GM21390 (cell line): ENCODE data around the gene RCAN3.
"Not testable (repeated sequence)": the region's sequence is repeated elsewhere in the genome, so short reads cannot be mapped to it uniquely, and the experiment has no call there.

Experiments used
- ATAC-seq: cut with Tn5 transposase; IDR thresholded peaks from one replicate; pipeline ENCODE4 v1.9.1; 2021; ENCODE audit not compliant: unreplicated experiment

Gene RCAN3

DNA sequence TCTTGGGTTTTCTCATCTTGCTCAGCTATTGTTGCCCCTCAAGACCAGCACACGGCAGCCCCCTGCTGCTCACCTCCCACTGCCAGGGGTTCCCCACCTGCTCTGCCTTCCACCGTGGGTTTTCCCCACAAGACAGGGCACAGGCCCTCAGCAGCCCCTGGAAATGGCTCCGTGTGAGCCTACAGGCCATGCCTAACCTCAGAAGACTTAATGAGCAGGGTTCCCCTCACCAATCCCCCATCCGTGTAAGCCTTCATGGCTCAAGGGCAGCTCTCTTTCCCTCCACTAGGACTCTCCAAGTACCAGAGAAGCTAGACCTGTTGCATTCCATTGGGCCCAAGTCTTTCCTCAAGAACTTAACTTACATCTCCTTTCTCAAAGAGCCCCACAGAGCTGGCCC lies 18.4 kb upstream of the RCAN3 start:
- ATAC-seq: no peak

- ATAC-seq: no peak
These were observed 16.1 kb upstream of the RCAN3 start for GRCh38 chr1:24486331-24487065.

DNA sequence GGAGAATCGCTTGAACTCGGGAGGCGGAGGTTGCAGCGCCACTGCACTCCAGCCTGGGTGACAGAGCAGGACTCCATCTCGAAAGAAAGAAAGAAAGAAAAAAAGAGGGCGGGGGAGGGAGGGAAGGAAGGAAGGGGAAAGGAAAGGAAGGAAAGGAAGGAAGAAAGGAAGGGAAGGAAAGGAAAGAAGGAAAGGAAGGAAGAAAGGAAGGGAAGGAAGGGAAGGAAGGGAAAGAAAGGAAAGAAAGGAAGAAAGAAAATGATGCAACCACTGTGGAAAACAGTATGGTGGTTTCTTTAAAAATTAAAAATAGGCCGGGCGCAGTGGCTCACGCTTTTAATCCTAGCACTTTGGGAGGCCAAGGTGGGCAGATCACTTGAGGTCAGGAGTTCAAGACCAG lies 15.2 kb upstream of the RCAN3 start:
- ATAC-seq: no peak

DNA sequence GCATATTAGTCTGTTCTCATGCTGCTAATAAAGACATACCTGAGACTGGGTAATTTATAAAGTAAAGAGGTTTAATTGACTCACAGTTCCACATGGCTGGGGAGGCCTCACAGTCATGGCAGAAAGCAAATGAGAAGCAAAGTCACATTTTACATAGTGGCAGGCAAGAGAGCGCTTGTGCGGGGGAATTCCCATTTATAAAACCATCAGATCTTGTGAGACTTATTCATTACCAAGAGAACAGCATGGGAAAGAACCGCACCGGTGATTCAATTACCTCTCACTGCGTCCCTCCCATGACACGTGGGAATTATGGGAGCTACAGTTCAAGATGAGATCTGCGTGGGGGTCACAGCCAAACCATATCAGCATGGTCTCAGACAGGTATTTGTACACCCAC lies 14.5 kb upstream of the RCAN3 start:
- not testable (repeated sequence) for ATAC-seq

DNA sequence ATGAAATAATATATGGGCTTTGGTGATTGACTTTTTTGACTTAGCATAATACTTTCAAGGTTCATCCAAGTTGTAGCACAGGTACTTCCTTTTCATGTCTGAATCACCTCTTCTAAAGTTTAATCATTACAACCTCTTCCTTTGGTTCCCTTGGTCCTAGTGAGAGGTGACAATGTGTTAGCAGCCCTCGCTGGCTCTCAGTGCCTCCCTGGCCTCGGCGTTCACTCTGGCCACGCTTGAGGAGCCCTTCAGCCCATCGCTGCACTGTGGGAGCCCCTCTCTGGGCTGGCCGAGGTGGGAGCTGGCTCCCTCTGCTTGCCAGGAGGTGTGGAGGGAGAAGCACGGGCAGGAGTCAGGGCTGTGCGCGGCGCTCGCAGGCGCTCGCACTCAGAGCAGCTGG lies 13.0 kb upstream of the RCAN3 start:
- ATAC-seq: no peak

- no peak for ATAC-seq
These were observed 12.4 kb upstream of the RCAN3 start for GRCh38 chr1:24490101-24490781.

GRCh38 chr1:24491577-24492360 lies 10.9 kb upstream of the RCAN3 start:
- no peak for ATAC-seq

DNA sequence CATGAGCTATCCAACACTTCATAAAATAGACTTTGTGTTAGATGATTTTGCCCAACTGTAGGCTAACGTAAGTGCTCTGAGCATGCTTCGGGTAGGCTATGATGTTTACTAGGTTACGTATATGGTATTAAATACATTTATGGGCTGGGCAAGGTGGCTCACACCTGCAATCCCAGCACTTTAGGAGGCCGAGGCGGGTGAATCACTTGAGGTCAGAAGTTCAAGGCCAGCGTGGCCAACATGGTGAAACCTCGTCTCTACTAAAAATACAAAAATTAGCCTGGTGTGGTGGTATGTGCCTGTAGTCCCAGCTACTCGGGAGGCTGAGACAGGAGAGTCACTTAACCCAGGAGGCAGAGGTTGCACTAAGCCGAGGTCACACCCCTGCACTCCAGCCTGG lies 9.7 kb upstream of the RCAN3 start:
- not testable (repeated sequence) for ATAC-seq

DNA sequence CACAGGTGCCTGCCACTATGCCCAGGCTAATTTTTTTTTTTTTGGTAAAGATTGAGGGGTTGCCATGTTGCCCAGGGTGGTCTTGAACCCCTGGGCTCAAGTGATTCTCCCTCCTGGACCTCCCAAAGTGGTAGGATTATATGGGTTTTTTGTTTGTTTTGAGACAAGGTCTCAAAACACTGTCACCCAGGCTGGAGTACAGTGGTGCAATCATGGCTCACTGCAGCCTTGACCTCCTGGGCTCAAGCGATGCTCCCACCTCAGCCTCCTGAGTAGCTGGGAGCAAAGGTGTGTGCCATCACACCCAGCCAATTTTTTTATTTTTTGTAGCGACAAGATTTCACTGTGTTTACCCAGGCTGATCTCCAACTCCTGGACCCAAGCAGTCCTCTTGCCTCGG lies 8.9 kb upstream of the RCAN3 start:
- no peak for ATAC-seq

- no peak for ATAC-seq
These were observed 4.0 kb upstream of the RCAN3 start for GRCh38 chr1:24498589-24498988.

- ATAC-seq: no peak
These were observed 2.1 kb upstream of the RCAN3 start for GRCh38 chr1:24500448-24501048.

GRCh38 chr1:24501371-24502064 lies 1.1 kb upstream of the RCAN3 start:
- ATAC-seq: no peak

DNA sequence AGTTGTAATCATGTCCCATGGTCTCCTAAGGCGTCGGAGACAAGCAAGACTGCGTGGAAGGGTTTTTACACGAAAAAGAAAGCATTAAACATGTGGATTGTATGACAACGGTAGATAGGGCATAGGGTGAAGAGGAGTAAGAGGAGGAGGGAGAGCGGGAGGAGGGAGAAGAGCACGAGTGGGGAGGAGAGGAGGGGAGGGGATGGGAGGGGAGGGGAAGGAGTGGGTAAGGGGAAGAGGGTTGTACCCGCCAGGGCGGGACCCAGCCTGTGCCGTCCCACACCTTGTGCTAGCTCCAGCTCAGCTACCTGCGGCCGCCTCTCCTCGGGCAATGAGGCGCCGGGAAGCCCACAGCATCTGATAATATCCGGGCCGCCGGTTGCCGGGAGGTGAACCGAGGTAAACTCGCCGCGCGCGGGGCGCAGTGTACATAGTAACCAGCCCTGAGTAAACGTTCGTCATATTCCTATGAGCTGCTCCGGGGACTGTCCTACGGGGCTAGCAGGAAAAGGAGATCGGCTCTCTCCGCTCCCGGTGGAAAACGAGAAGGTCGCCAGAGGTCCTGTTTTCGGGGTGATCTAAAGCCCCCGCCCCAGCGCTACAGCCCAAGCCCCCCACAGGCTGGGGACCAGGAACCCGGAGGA lies 449 bp upstream of the RCAN3 start:
- no peak for ATAC-seq

DNA sequence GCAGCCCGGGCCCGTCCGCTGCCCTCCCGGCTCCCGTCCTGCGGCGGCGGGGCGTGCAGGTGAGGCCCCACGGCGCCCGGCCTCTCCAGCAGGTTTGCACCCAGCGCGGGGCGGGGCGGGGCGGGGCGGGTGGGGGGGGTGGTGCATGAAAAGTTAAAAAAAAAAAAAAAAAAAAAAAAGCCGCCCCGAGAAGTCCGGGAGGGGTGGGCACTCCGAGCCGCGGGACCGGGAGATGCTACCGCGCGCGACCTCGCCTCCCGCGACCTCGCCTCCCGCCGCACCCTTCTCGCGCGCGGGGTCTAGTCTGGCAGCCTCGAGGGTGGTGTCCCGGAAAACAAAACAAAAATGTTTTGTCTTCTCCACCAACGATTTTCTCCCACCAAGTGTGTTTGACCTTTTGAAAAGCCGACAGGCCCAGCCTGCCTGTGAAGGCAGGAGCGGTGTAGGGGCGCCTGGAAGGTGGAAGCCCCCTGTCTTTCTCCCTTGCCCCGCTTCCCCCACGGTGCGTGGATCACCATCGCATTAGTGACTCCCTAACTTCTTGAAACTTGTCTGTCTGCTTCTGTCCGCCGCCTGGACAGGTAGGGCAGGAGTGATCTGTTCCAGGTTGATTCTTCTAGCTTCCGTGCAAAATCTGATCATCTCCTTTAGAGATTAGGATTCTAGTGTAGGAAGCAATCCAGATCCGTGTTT lies 569 bp downstream of the RCAN3 start:
- no peak for ATAC-seq

- no peak for ATAC-seq
These were observed 1.4 kb downstream of the RCAN3 start for GRCh38 chr1:24503870-24504523.

GRCh38 chr1:24504560-24504959 lies 1.9 kb downstream of the RCAN3 start:
- ATAC-seq: no peak

GRCh38 chr1:24505816-24506215 lies 3.2 kb downstream of the RCAN3 start:
- ATAC-seq: no peak

GRCh38 chr1:24506691-24507381 lies 4.2 kb downstream of the RCAN3 start:
- ATAC-seq: no peak

DNA sequence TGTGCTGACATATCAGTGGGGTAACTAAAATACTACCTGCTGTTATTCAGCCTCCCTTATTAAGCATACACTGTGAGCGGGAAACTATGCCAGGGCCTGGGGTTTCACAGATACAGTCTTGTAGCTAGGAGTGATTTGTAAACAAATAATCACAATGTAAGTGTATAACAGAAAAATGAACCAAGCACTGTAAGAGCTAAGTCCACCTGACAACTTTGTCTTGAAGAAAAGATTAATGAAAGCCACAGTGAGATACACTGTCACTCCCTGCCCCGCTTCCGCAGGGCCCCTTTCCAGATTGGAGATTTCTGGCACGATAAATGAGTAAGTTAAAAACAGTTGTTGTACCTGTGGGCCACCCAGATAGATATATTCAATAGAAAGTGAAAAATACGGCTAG lies 4.8 kb downstream of the RCAN3 start:
- no peak for ATAC-seq
